SK-N-SH (cell line): ENCODE results near the gene OR56A1. TPM values are rescaled to one million over a fixed set of nuclear protein-coding genes. Genes with fewer than 3 reads are reported as not detected.

Experiments
- CTCF ChIA-PET: fragments of 300-600, 350-600 bp; formaldehyde crosslinking; extraction: SDS; loops from one replicate; lab custom pipeline; 2021; lab: Yijun Ruan, JAX
- POLR2A ChIA-PET: fragments of 350-600 bp; sonication (Branson Sonifier 250); formaldehyde crosslinking; extraction: SDS; loops from one replicate; lab custom pipeline; 2020; ENCODE audit warnings: antibody characterized with exemption, inconsistent platforms; lab: Yijun Ruan, JAX
- DNase-seq: peaks from one replicate; pipeline ENCODE4 v3.0.0; 2012
- H2AFZ ChIP-seq: fragments of 200-600 bp; sonication (generic); 2 replicates; pipeline ENCODE4 v1.8.1; 2016; ENCODE audit warnings: antibody characterized with exemption, mild to moderate bottlenecking, low read depth
- H3F3A ChIP-seq: fragments of 200-600 bp; sonication (generic); replicated peaks from 2 replicates; pipeline ENCODE3; 2016; ENCODE audit warnings: antibody characterized with exemption, mild to moderate bottlenecking; ENCODE audit not compliant: insufficient read depth
- H3K27ac ChIP-seq, 2 experiments: fragments of 200-500 bp in 1 of 2; fragments of 200-600 bp in 1 of 2; sonication (Bioruptor generic) in 1 of 2; sonication (generic), shearing (Covaris generic) in 1 of 2; 2 replicates each; pipeline versions ENCODE4 v1.5.1 to v1.6.1; 2014 to 2016; ENCODE audit warnings: low read depth in 2 of 2, inconsistent platforms in 1 of 2, low read length in 1 of 2, mild to moderate bottlenecking in 1 of 2, mixed read lengths in 1 of 2
- H3K27me3 ChIP-seq: fragments of 200-600 bp; sonication (generic), shearing (Covaris generic); 2 replicates; pipeline ENCODE4 v1.6.1; 2016; ENCODE audit warnings: mixed run types; ENCODE audit not compliant: insufficient read depth
- H3K36me3 ChIP-seq, 2 experiments: fragments of 200-500 bp in 1 of 2; fragments of 200-600 bp in 1 of 2; sonication (Bioruptor generic) in 1 of 2; sonication (generic) in 1 of 2; replicated peaks in 1 of 2; 2 replicates each; pipeline versions ENCODE3 to v1.5.1; 2014 to 2016; ENCODE audit warnings: low read length in 1 of 2, mild to moderate bottlenecking in 1 of 2; ENCODE audit not compliant: insufficient read depth in 2 of 2, control insufficient read depth in 1 of 2
- H3K4me1 ChIP-seq, 2 experiments: fragments of 200-500 bp in 1 of 2; fragments of 200-600 bp in 1 of 2; sonication (Bioruptor generic) in 1 of 2; sonication (generic), shearing (Covaris generic) in 1 of 2; 2 replicates each; pipeline versions ENCODE4 v1.5.1 to v1.6.1; 2014 to 2016; ENCODE audit warnings: low read depth in 1 of 2, low read length in 1 of 2, mixed run types in 1 of 2; ENCODE audit not compliant: insufficient read depth in 2 of 2, control insufficient read depth in 1 of 2
- H3K4me2 ChIP-seq: fragments of 200-600 bp; sonication (generic), shearing (Covaris generic); 2 replicates; pipeline ENCODE4 v1.6.1; 2017; ENCODE audit warnings: mixed run types
- H3K4me3 ChIP-seq, 2 experiments: fragments of 200-500 bp in 1 of 2; fragments of 200-600 bp in 1 of 2; sonication (Bioruptor generic) in 1 of 2; sonication (generic), shearing (Covaris generic) in 1 of 2; 2 replicates each; pipeline versions ENCODE4 v1.5.1 to v1.8.1; 2014 to 2016; ENCODE audit warnings: low read depth in 2 of 2, inconsistent platforms in 1 of 2, low read length in 1 of 2, mild to moderate bottlenecking in 1 of 2, mixed read lengths in 1 of 2, moderate library complexity in 1 of 2
- H3K79me2 ChIP-seq: fragments of 200-600 bp; sonication (generic); 2 replicates; pipeline ENCODE4 v1.8.1; 2017; ENCODE audit warnings: mild to moderate bottlenecking; ENCODE audit not compliant: insufficient read depth
- H3K9ac ChIP-seq: fragments of 200-600 bp; sonication (generic); 2 replicates; pipeline ENCODE4 v1.6.1; 2017; ENCODE audit warnings: mixed run types
- H3K9me2 ChIP-seq: fragments of 200-600 bp; sonication (generic); 2 replicates; pipeline ENCODE4 v1.6.1; 2017; ENCODE audit warnings: mixed run types
- H3K9me3 ChIP-seq: fragments of 200-600 bp; sonication (generic); 2 replicates; pipeline ENCODE4 v1.6.1; 2017; ENCODE audit warnings: mixed run types, mild to moderate bottlenecking, moderate library complexity
- H4K20me1 ChIP-seq: fragments of 200-600 bp; sonication (generic); 2 replicates; pipeline ENCODE4 v1.6.1; 2017; ENCODE audit warnings: mild to moderate bottlenecking, mixed run types; ENCODE audit not compliant: insufficient read depth
- ELF1 ChIP-seq: IDR thresholded peaks from 2 replicates; pipeline ENCODE4 v1.4.0; 2012
- EP300 ChIP-seq, 2 experiments: IDR thresholded peaks; 2 replicates each; pipeline versions ENCODE4 v1.4.0 to v1.6.1; 2012; ENCODE audit warnings: borderline replicate concordance in 1 of 2, low read depth in 1 of 2, low read length in 1 of 2
- EZH2phosphoT487 ChIP-seq: fragments of 200-600 bp; sonication (generic); IDR thresholded peaks from 2 replicates; pipeline ENCODE4 v1.6.1; 2017; ENCODE audit warnings: low read depth, mixed run types, mild to moderate bottlenecking, antibody characterized with exemption, moderate library complexity, borderline replicate concordance
- FOXJ3 ChIP-seq: sonication (generic); formaldehyde crosslinking; IDR thresholded peaks from 2 replicates; pipeline ENCODE4 v1.5.1; 2020; ENCODE audit warnings: mild to moderate bottlenecking, missing genetic modification reagents
- GABPA ChIP-seq: IDR thresholded peaks from 2 replicates; pipeline ENCODE4 v1.4.0; 2012; ENCODE audit warnings: low read depth, mild to moderate bottlenecking
- GATA2 ChIP-seq: sonication (generic); formaldehyde crosslinking; IDR thresholded peaks from 2 replicates; pipeline ENCODE4 v1.5.0; 2020; ENCODE audit warnings: mild to moderate bottlenecking, missing genetic modification reagents
- JUND ChIP-seq: IDR thresholded peaks from 2 replicates; pipeline ENCODE4 v1.4.0; 2012
- MAX ChIP-seq: IDR thresholded peaks from 2 replicates; pipeline ENCODE4 v1.4.0; 2012; ENCODE audit warnings: low read depth
- MEF2A ChIP-seq: IDR thresholded peaks from 2 replicates; pipeline ENCODE4 v1.4.0; 2012; ENCODE audit warnings: low read depth, borderline replicate concordance
- MXI1 ChIP-seq: IDR thresholded peaks from 2 replicates; pipeline ENCODE4 v1.6.1; 2012; ENCODE audit warnings: mild to moderate bottlenecking, low read depth, low read length, improper control_type of control experiment
- NFIC ChIP-seq: IDR thresholded peaks from 2 replicates; pipeline ENCODE4 v1.4.0; 2012; ENCODE audit warnings: borderline replicate concordance
- NRF1 ChIP-seq: IDR thresholded peaks from 2 replicates; pipeline ENCODE4 v1.6.1; 2012; ENCODE audit warnings: low read depth, mild to moderate bottlenecking, low read length
- RFX5 ChIP-seq: IDR thresholded peaks from 2 replicates; pipeline ENCODE4 v1.6.1; 2012; ENCODE audit warnings: mild to moderate bottlenecking, improper control_type of control experiment, low read length
- RXRA ChIP-seq: IDR thresholded peaks from 2 replicates; pipeline ENCODE4 v1.4.0; 2012; ENCODE audit warnings: low read depth, mild to moderate bottlenecking, borderline replicate concordance
- SMC3 ChIP-seq: IDR thresholded peaks from 2 replicates; pipeline ENCODE4 v1.6.1; 2012; ENCODE audit warnings: low read depth, low read length, improper control_type of control experiment
- TCF12 ChIP-seq: IDR thresholded peaks from 2 replicates; pipeline ENCODE4 v1.4.0; 2012
- WGBS: methylation state at CpG from one replicate; pipeline ENCODE4 v1.1.6; 2017; ENCODE audit warnings: low lambda C conversion rate; 5-methylcytosine and 5-hydroxymethylcytosine counted together
- polyA plus RNA-seq, 3 experiments: library from polyadenylated mRNA; depleted of rRNA; stranded (reverse); fragments of >200 nt; gene quantifications; 2 replicates each; pipeline ENCODE4 v1.2.3, GENCODE V29; 2012
- TF ChIP-seq, protein P1 (sequence below): IDR thresholded peaks from 2 replicates; pipeline ENCODE4 v1.4.0; 2012; ENCODE audit warnings: low read depth, borderline replicate concordance
- TF ChIP-seq, protein P2 (sequence below): IDR thresholded peaks from 2 replicates; pipeline ENCODE4 v1.6.1; 2012; ENCODE audit warnings: mild to moderate bottlenecking, low read depth, low read length, moderate library complexity
- TF ChIP-seq, protein P3 (sequence below): fragments of 150-350 bp; IDR thresholded peaks from 2 replicates; pipeline ENCODE4 v1.6.1; 2017; ENCODE audit warnings: antibody characterized with exemption, low read length, low read depth, borderline replicate concordance

Gene OR56A1
- polyA plus RNA-seq, 1 of the 3 experiments (the other 2 are of a cell fraction) = not detected

DNA sequence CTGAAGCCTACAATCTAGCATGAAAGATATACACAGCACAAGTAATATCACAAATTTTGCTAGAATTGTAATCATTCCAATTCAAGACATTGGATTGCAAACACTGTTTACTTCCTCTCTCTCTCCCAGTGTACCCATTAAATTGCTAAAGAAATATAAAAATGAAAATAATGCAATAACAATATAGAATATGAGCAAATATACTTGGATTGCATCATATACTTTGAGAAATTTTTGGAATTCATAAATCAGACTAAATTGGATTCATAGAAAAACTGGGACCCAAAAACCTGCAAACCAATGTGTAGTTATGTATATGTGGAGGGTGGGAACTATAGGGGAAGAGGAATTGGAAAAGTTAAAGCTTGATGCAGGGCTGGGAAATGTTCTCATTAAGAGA lies 25.0 kb upstream of the OR56A1 start:
- CTCF ChIA-PET = no interaction called here
- TF ChIP-seq GABPA (no peak), RXRA (no peak), MXI1 (no peak), MEF2A (no peak), EP300 (IDR thresholded peaks at IDR 0.05; ENCODE audit: borderline replicate concordance in 1 of 2, low read depth in 1 of 2, low read length in 1 of 2) (no peak), MAX (no peak), NRF1 (no peak), NFIC (no peak), ELF1 (no peak), EZH2phosphoT487 (no peak)
- TF ChIP-seq, protein P1, sequence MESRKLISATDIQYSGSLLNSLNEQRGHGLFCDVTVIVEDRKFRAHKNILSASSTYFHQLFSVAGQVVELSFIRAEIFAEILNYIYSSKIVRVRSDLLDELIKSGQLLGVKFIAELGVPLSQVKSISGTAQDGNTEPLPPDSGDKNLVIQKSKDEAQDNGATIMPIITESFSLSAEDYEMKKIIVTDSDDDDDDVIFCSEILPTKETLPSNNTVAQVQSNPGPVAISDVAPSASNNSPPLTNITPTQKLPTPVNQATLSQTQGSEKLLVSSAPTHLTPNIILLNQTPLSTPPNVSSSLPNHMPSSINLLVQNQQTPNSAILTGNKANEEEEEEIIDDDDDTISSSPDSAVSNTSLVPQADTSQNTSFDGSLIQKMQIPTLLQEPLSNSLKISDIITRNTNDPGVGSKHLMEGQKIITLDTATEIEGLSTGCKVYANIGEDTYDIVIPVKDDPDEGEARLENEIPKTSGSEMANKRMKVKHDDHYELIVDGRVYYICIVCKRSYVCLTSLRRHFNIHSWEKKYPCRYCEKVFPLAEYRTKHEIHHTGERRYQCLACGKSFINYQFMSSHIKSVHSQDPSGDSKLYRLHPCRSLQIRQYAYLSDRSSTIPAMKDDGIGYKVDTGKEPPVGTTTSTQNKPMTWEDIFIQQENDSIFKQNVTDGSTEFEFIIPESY = no peak
- TF ChIP-seq, protein P2, sequence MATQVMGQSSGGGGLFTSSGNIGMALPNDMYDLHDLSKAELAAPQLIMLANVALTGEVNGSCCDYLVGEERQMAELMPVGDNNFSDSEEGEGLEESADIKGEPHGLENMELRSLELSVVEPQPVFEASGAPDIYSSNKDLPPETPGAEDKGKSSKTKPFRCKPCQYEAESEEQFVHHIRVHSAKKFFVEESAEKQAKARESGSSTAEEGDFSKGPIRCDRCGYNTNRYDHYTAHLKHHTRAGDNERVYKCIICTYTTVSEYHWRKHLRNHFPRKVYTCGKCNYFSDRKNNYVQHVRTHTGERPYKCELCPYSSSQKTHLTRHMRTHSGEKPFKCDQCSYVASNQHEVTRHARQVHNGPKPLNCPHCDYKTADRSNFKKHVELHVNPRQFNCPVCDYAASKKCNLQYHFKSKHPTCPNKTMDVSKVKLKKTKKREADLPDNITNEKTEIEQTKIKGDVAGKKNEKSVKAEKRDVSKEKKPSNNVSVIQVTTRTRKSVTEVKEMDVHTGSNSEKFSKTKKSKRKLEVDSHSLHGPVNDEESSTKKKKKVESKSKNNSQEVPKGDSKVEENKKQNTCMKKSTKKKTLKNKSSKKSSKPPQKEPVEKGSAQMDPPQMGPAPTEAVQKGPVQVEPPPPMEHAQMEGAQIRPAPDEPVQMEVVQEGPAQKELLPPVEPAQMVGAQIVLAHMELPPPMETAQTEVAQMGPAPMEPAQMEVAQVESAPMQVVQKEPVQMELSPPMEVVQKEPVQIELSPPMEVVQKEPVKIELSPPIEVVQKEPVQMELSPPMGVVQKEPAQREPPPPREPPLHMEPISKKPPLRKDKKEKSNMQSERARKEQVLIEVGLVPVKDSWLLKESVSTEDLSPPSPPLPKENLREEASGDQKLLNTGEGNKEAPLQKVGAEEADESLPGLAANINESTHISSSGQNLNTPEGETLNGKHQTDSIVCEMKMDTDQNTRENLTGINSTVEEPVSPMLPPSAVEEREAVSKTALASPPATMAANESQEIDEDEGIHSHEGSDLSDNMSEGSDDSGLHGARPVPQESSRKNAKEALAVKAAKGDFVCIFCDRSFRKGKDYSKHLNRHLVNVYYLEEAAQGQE = no peak
- Histone ChIP-seq H2AFZ (no peak overlapping the region), H4K20me1 (no peaks in the 10 kb centered on the region), H3K79me2 (no peaks in the 10 kb centered on the region), H3K4me1 (no peaks in the 10 kb centered on the region), H3K9me2 (no peaks in the 10 kb centered on the region), H3K4me2 (no peak overlapping the region), H3K27ac (no peak overlapping the region), H3K9me3 (no peaks in the 10 kb centered on the region), H3K4me3 (no peak overlapping the region), H3F3A (no peaks in the 10 kb centered on the region), H3K36me3 (no peaks in the 10 kb centered on the region), H3K27me3 (no peaks in the 10 kb centered on the region), H3K9ac (no peak overlapping the region)
- POLR2A ChIA-PET = no interaction called here
- DNase-seq = no peak

GRCh38 chr11:6052374-6052773 lies 21.8 kb upstream of the OR56A1 start:
- H3F3A ChIP-seq = no peaks in the 10 kb centered on the region
- DNase-seq = no peak
- no peaks in the 10 kb centered on the region for H3K79me2 ChIP-seq
- WGBS = 0% methylated on average over 3 of the region's 3 CpGs
- H3K4me1 ChIP-seq = no peaks in the 10 kb centered on the region
- ChIA-PET CTCF (interaction anchor here (1.0 kb wide), 1 partner anchor 29 kb away, joined by 3 read pairs; no protein-coding TSS in a partner anchor), POLR2A (no interaction called here)
- H3K27ac ChIP-seq = no peak overlapping the region
- H3K4me2 ChIP-seq = no peak overlapping the region
- no peak overlapping the region for H2AFZ ChIP-seq
- no peak overlapping the region for H3K9ac ChIP-seq
- no peaks in the 10 kb centered on the region for H3K9me2 ChIP-seq
- H3K27me3 ChIP-seq = no peaks in the 10 kb centered on the region
- H3K36me3 ChIP-seq = no peaks in the 10 kb centered on the region
- H4K20me1 ChIP-seq = no peaks in the 10 kb centered on the region
- H3K4me3 ChIP-seq = no peak overlapping the region
- no peaks in the 10 kb centered on the region for H3K9me3 ChIP-seq
- TF ChIP-seq NFIC (no peak), RFX5 (no peak), FOXJ3 (CRISPR knock-in tag) (no peak), MEF2A (no peak), JUND (no peak), MXI1 (no peak), TCF12 (no peak), EP300 (IDR thresholded peaks at IDR 0.05; ENCODE audit: borderline replicate concordance in 1 of 2, low read depth in 1 of 2, low read length in 1 of 2) (no peak), SMC3 (no peak), GATA2 (CRISPR knock-in tag) (no peak)
- TF ChIP-seq, protein P3, sequence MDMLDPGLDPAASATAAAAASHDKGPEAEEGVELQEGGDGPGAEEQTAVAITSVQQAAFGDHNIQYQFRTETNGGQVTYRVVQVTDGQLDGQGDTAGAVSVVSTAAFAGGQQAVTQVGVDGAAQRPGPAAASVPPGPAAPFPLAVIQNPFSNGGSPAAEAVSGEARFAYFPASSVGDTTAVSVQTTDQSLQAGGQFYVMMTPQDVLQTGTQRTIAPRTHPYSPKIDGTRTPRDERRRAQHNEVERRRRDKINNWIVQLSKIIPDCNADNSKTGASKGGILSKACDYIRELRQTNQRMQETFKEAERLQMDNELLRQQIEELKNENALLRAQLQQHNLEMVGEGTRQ = no peak
- TF ChIP-seq, protein P2 = no peak
